Left renal cortex interstitium (tissue), 4 donors: ENCODE results near the gene GRIN2A. TPM values are rescaled to one million over a fixed set of nuclear protein-coding genes. Genes with fewer than 3 reads are reported as not detected.

Experiments used
- DNase-seq, 4 donors: peaks; one replicate each; pipeline ENCODE4 v3.0.0-alpha.2; 2013; ENCODE audit warnings: low read depth in 4 of 4, low spot score in 2 of 4, missing footprints in 1 of 4
- polyA plus RNA-seq, 4 donors: library from polyadenylated mRNA; unstranded; fragments of 120-200 nt; gene quantifications; one replicate each; pipeline ENCODE4 v1.2.1, GENCODE V29; 2013; ENCODE audit not compliant: insufficient read length in 4 of 4

Gene GRIN2A
- polyA plus RNA-seq, 4 donors: 3.7 to 7.2 (median 5.3) TPM

DNA sequence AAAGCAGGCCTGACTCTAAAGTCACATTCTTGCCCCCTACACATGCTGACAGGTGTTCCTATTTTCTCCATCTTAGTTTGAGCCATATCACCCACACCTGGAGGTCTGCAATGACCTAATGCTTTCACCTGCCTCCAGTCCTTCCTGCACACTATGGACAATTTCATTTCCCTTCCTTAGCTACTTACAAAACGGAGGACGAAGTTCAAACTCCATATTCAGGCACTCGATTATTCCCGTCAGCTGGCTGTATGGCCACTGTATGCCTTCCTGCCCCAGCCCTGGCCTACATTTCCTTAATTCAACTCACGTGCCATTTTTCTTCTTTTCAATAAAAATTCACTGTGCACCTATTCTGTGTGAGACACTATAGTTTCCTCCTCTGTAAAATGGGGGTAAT is 44.9 kb downstream of the GRIN2A start:
- DNase-seq: no peak

DNA sequence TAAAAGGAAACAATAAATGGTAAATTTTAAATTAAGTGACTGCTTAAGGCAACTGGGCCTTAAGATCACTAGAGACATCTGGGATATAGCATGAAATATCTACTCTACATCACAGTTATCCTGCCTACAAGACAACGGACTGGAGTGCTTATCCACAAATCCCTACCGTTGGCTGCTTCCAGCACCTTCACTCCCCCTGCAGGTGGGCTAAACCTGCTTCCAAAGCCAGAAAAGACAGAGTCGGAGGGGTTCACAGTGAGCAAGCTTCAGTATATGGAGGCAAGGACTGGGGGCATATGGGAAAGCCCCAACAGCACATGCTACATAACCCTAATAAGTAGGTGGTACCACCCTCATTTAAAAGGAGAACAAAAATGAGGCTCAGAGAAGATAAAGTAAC is 45.3 kb downstream of the GRIN2A start:
- no peak for DNase-seq

DNA sequence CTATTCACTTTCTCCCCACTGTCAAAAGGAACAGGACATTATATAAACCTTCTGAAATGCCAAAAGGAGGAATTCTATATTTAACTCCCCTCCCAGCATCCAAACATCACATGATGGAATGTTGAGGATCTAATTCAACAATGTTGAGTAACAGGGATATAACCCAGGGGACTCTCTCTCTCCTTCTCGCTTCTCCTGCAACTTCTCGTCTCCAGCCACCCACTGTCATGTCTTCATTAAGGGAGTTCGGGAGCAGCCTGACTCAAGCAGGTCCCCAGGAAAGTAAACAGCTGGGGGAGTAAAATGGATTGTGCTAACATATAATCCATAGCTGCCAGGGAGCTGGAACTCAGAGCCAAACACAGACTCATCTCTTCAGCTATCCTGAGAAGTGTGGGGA is 51.7 kb downstream of the GRIN2A start:
- DNase-seq: no peak

DNA sequence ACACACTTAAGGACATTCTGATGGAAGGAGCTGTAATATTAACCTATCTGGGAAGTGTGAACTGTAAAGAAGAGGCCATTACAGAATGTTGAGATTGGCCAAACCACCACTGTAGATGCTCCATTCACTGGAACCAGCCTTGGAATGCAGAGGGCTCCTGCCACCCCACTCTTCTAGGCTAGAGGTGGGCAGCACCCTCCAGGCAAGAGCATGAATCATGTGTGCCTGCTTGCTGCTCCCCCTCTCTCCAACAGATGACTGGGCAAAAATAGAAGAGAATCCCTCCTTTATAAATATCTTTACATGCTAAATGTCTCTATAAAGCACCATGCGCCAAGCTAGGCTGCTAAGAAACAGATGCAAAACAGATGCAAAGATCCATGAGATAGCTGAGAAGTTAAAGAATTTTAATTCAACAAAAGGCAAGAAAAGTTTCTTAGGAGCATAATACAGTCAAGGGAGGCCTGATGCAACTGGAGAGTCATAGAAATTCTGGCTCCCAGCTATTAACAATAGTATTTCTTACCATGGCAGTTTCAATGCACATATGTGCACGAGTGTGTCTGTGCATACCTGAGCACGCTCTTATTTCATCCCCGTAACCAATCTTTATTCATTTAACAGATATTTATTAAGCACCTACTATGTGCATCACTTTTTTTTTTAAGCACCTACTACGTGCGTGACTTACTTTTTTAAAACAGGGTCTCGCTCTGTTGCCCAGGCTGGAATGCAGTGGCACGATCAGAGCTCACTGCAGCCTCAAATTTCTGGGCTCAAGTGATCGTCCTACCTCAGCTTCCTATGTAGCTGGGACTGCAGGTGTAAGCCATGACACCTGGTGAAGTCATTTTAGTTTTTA is 53.6 kb downstream of the GRIN2A start:
- no peak for DNase-seq

DNA sequence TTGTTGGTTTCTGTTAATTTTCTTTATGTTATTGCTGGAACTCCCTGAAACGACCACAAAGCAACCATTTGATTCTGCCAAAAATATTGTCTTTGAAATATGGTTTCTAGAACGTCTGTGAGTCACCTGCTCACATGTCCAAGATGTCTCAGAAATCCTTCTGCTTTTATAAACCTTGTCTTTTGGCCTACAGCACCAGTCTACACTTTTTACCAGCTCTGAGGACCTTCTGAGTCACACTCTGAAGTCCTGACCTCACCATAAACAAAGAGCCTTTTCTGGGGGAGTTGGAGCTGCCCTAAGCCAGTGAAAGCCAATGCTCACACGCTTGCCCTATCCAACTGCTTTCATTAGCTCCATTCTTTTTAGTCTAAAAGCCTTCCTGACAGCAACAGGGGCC is 55.5 kb downstream of the GRIN2A start:
- no peak for DNase-seq

DNA sequence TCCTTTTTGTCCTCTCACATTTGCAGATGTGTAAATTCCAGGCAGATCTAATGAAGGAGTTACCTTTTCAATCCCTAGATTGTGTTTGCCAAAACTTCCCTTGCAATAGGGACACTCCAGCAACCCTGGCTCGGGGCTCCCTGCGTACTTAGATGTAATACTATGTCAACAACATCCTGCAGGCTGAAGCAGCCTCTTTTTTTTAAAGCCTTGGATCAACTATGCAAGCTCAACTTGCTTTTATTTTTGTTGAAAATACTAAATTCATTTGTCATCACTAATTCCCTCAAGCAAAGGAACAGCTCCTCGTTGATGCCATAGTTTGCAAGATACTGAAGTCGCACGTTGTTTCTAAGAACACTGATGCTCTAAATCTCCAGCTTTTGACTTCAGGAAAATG is 59.1 kb downstream of the GRIN2A start:
- no peak for DNase-seq

DNA sequence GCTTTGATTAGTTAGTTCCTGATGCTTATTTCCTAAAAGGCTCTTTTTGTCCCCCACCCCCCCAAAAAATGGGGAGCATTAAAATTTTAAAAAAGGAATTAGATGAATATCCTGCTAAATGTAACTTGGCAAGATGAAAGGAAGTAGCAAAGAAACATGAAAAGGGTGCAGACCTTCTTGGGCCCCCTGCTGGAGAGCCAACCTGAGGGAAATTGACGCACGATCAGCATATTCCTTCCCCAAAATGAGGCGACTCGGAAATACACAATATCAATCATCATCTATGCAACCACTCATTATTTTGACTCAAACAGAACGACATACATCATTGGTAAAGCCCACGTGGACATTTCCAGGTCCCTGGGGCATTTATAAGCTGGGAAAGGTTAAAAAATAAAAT is 59.7 kb downstream of the GRIN2A start:
- no peak for DNase-seq

DNA sequence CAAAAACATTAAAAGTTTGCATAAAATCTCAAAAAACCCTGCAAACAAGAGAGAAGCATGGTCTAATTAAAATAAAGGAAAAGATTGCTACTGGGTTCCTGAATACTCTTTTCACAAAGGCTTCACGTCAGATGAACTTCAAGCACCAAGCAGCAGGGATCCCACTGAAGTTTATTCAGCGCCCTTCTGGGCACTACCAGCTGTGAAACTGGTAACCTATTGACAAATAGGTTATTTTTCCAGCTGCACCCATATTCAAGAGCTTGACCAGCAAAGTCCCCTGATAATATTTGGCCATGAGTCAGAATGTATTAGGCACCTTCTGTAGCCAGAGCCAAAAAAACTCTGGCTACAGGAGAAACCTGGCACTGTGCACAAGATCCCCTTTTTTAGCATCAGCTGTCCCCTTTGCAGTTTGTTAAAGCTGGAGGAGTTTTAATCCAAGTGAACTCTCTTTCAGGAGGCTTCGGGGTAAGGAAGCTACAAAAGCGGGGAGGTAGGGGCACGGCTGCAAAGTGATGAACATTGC is 60.3 kb downstream of the GRIN2A start:
- no peak for DNase-seq

DNA sequence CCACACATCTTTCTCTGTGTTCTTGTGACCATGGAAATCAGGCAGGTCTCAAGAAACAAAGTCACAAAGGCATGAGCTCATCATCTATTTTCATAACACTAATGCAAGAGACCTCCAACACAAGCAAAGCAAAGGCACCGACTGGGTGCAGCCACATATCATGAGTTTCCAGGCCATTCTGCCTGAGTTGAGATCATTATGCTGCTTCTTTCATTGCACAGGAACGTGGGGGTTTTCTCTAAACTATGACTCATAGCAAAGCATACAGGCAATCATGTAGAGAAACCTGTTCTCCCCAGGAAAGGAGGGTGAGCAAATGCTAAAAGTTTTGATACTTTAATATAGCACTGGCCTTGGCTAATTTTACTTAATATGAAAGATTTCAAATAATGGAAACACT is 60.7 kb downstream of the GRIN2A start:
- no peak for DNase-seq

DNA sequence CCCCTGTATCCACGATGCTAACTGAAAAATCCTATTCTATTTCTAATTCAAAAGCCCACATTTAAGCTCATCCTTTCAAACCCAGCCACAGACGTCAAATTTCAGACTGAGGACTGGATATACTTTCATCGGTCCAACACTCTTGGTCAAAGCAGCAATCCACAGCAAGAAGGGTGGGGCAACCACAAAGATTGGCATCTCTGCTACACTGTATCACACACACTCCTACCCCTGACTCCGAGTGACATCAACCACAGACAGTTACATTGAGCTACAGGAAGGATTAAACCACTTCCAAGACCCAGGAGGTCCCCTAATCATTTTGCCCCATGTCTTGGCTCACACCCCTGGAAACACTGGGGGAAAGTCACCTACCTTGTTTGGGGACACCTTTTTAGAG is 61.3 kb downstream of the GRIN2A start:
- no peak for DNase-seq

DNA sequence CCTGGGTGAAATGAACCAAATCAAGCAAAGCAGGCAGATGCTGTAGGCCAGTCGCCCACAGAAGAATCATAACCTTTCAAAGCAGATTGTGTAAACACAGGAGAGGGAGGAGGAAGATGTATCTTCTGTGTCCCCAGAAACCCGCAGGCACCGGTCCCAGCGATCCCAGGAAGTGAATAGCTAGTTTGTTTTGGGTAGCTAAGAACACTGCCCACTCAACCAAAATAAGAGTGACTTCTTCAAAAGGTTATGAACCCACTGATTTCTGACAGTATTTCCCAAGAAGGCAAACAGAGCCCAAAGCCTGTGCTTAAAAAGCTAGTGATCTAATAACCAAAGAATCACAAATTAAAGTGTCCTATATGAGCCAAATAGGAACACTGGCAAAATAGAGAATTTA is 67.8 kb downstream of the GRIN2A start:
- no peak for DNase-seq

DNA sequence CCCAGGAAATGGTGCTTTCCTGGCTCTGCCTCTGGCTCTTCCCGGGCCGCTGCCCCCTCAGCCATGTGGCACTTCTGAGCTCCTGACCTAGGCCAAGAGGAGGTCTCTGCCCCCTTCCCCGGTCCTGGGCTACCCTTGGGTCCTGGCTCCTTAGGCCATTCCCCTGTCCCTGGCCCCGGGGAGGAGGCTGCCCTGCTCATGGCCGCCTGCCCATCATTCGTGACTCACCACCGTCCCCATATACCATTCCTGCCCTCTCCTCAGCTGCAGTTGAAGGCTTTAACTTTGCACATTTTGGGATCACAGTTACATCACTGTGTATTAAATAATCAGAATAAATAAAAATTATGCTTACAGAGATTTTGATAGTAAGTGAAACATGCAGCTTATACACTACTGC is 69.0 kb downstream of the GRIN2A start:
- no peak for DNase-seq

DNA sequence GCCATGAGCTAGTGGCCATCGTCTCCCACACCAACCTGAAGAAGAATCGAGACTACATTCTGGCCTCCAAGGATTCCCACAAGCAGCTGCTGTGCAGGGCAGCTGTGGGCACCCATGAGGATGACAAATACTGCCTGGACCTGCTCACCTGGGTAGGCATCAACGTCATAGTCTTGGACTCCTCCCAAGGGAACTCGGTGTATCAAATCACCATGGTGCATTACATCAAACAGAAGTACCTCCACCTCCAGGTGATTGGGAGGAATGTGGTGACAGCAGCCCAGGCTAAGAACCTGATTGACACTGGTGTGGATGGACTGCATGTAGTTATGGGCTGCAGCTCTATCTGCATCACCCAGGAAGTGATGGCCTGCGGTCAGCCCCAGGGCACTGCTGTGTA is 70.2 kb downstream of the GRIN2A start:
- DNase-seq: no peak

DNA sequence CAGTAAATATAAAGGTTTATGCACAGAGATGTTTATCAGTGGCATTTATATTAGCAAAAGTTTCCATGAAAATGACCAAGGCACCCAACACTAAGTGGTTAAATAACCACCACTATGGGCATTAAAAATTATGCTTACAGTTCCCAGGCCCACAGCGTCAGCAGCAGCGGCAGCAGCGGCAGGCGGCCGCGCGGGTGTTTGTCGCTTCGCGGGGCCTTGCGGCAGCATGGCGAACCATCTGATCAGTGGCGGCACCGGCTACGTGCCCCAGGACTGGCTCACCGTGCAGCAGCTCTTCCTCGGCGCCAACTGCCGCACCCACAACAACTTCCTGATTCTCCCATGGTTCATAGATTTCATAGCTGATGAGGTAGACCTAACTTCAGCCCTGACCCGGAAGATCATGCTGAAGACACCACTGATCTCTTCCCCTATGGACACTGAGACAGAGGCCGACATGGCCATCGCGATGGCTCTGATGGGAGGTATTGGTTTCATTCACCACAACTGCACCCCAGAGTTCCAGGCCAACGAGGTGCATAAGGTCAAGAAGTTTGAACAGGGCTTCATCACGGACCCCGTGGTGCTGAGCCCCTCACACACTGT is 71.0 kb downstream of the GRIN2A start:
- no peak for DNase-seq

DNA sequence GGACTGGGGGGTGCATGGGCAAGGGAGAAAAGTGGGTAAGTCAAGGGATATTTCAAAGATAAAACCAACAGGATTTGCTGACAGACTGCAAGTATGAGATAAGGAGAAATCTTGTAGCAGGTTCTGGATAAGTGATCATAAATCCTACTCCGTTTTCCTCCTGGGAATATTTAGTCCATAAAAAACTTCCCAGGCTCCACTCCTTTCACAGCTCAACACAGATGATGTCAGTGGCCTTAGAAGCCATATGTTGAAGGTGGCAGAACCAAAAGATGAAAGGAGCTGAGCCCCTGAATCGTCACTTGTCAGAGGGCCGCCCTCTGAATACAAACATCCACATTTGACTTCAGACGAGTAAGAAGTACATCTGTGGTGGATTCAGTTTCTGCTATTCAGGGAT is 71.7 kb downstream of the GRIN2A start:
- DNase-seq: no peak

DNA sequence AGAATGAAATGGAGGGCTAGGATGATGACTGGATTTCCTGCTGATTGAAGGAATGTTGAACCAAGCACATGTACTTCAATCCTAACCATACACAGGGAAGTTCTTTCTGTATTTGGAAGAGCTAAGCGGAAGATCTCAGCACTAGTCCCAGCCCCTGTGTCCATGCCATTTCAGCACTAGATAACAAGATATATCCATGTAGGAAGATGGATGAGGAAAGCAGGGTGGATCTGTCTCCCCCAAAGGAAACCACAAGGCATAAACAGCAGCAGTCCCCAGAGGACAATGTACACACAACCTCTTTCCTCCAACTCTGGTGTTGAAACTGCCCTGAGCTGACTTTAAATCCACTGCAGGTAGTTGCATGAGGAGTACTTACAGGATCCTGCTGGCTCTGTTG is 75.1 kb downstream of the GRIN2A start:
- DNase-seq: no peak

DNA sequence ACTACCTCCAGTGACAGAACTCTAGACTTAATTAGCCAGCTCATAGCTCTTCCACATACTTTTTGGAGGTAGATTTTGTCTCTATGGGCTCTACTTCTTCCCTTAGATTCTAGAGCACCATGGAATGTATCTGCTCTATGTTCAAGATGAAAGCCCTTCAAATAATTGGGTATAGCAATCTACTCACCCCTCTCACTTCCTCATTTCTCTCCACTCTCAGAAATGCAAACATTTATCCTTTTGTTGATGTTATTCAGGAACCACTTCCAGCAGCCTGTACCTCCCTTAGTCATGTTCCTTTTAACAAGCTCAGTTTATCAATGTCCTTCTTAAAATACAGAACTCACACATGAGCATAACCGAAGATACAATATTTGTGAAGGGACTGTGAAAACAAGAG is 78.5 kb downstream of the GRIN2A start:
- DNase-seq: no peak

DNA sequence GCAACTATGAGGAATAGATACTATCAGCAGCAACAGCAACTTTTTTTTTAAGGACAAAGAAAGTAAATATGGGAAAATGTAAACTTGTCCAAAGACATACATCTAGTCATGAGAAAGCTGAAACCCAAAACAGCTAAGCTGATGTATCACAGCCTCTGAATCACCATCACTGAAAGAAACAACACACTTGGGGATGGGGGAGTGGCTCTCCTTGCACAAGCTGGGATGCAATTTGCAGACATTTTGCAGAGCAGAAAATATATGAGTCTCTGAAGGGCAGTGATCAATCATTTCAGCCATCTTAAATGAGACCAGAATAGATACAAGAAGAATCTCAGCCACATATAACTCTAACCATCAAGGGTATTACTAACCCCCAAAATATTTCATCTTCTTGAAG is 79.1 kb downstream of the GRIN2A start:
- DNase-seq: no peak

DNA sequence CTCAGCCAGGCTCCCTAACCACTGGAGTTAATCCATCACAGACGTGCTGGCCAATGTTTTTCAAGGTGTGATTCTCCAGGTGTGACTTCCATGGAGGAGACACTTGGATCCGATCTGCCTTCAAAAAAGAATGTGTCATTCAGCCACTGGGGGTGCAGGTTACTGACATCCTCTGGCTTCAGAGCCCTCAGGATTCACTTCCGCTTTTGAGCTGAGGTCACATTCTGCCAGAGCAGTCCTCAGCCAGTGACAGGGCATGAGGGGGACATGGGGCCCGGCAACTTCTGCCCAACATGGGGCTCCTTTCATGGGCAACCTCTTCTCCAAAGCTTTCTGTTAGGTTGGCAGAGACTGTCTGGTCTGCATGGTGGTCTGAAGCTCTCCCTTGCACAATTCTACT is 81.4 kb downstream of the GRIN2A start:
- DNase-seq: no peak

DNA sequence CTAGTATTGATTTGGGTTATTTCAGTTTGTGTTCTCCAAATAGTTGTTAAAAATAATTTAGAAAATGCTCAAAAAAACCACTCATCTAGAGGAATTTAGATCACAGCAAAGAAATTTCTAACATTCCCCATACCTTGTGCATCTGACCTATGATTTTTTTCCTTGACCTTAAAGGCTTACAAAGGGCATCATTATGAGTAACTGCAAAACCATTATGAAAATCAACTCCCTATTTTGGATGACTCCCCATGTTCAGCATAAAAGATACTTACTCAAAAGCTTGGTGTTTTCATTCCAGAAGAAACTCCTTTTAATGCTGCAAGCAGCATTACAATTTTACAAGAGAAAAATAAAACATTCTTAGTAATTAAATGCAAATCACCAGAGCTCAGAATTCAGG is 83.2 kb downstream of the GRIN2A start:
- no peak for DNase-seq

DNA sequence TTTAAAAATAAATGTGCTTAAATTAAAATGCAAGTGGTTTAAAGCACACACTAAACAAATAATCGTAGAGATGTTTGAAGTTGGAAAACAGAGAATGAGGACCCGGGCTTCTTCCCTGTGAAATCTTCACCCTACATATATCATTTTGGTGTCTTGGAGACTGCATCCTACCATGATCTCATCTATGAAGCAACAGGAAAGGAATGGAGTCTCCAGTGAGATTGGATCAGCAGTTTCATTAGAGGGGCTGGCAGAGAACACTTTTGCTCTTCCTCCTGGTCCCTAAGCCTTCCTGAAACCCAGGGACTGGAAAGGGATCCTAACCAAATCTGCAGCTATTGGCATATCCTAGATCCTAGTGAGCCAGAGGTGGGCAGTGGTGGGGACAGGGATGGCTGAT is 85.0 kb downstream of the GRIN2A start:
- no peak for DNase-seq

DNA sequence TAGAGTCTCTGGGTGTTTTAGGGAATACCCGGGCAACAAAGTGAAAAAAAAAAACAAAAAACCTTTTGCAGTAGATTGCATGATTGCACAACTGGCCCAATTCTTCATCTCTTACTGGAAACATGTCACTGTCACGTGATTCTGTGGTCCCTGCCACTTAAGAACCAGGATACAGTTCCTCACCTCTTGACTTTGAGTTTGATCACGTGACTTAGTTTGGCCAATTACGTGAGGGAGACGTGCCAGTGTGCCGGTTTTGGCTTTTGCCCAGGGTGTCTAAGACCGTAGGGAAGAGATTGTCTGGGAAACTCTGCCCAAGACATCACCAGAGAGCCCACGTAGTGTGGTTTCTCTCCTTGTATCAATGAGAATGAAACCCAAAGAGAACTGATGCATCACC is 88.7 kb downstream of the GRIN2A start:
- DNase-seq: no peak
